GM21825 (cell line): ENCODE data around the gene TNS3.

Source experiments
- ATAC-seq: cut with Tn5 transposase; IDR thresholded peaks from one replicate; pipeline ENCODE4 v1.9.1; 2021; ENCODE audit warnings: mild to moderate bottlenecking, moderate library complexity; ENCODE audit not compliant: unreplicated experiment

Gene TNS3

DNA sequence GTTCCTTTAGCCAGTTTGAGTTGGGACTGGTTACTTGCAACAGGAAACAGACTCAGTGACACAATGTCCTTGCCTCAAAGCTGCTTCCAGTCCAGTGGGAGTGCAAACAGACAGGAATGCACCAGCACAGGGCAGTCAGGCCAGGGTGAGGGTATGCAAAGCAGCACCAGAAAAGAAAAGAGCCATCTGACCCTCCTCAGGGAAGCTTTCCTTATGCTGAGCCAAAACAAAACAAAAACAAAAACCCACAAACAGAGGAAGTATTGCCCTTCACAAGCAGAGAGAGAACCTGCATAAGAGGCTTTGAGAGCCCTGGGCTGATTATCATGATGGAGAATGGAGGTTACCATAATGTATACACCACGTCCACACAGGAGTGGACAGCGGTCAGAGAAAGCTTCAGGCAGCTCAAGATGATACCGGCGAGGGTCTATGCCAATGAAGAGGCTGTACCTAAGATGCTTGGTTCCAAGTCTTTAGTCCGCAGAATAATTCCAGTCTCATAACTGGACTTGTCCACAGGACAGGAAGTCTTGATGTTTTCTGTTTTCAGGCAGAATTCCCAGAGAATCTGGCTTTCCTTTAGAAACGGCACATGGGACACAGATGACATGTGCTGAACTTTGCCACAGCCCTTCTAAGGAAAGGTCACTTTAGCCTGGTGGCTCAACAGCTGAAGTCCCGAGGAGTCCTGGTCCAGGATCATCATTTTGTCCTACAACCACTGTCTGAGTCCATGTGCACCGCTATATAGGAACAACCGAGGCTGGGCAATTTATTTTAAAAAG is 263.3 kb downstream of the TNS3 start:
- peak; percentile 83 for ATAC-seq

DNA sequence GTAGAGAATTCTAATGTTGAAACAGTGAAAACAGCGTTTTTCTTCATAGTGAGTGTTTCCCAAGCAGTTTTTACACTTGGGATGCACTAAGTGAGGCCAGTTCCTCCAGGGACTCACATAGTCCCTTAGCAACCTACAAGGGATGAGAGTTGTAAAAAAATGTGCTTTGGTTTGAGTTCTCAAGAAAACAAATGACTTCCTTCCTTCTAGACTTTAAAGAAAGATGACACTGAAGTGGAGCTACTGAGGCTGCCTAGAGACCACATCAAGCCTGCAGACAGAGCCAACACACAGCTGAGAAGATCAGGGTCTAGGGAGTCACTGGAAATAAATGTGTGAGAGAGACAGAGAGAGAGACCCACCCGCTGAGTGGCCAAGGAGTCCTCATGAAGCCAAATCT is 264.4 kb downstream of the TNS3 start:
- no peak for ATAC-seq

DNA sequence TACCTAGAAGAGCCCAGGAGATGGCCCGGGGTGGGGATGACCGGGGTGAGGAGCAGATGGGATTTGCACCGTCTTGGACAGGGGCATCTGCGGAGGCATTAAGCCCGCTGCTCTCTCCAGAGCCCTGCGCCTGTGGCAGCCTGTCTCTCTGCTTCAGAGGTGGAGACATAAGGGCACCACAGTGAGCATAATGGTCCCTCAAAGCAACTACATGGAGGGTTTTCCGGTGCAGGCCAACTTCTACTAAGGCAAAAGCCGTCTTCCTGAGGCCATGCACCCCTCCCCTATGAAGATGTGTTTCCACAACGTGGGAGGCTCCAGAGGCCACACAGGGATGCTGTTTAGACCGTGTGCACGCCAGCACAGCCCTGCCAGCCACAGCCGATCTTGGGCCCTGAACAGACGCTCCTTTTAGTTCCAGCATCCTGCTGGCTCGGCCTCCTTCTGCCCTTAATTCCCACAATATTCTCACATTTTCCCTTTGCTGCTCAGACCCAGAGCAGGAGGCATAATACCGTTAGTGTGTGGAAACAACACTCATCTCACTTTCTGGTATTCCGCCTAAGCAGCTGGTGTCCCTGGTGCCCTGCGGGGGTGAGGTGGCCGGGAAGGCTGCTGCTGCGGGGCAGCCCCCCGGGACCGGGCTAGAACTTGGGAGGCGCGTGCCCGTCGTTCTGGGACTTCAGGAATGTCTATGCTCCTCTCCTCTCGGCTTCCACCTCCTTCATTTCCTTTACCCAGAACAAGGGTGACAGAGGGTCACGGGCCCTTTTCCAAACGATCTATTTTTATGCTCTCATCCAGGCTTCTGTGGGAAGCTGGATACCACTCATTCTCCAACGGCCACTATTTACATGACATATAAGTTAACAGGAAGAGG is 266.9 kb downstream of the TNS3 start:
- ATAC-seq = no peak

DNA sequence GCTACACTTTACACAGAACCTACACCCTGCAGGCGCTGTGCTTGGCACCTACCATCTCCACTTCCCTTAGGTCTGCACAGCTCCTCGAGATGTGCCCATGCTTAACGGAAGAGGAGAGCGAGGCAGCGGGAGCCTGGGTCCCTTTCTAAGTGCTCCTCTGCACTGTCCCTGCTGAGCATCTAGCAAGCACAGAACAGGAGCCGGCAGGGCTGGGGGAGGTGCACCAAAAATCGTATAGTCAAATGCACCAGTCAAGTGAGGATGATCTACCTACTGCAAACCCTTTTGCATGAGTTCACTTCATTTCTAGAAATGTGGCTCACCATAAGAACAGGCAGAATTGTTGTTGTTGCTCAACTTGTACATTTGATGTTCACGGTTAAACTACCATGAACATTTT is 267.7 kb downstream of the TNS3 start:
- no peak for ATAC-seq

DNA sequence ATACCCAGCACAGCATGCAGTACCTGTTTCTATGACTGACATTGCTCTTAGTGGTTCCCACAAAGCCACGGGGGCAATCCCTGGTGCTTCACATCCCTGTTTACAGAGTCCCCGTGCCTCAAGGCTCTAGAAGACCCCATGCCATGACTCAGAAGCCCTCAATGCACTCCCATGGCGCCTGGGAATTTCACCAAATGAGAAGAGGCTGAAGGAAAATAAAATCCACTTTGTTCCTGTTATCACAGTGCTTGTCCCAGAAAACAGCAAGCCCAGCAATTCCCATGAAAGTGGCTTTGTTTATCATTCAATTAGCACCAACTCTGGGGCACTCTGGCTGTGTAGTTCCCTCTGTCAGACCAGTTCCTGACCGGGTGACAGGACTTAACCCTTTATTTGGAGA is 268.3 kb downstream of the TNS3 start:
- no peak for ATAC-seq

DNA sequence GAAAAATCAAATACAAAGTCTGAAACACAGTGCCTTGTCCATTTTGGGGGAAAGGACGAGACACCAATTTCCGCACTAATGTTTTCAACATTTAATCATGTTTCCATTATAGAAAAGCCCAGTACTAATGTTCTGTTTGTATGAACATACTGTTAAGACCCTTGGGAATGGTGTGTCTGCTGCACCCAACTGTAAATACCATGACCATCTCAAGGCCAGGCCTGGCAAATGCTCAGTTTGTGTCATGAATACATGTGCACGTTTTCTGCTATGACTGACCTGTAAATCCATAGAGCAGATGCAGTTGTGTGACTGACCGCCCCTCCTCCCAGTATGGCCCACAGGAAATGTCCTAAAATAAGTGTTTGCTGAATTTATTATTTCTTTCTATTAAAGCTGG is 270.0 kb downstream of the TNS3 start:
- ATAC-seq = no peak

DNA sequence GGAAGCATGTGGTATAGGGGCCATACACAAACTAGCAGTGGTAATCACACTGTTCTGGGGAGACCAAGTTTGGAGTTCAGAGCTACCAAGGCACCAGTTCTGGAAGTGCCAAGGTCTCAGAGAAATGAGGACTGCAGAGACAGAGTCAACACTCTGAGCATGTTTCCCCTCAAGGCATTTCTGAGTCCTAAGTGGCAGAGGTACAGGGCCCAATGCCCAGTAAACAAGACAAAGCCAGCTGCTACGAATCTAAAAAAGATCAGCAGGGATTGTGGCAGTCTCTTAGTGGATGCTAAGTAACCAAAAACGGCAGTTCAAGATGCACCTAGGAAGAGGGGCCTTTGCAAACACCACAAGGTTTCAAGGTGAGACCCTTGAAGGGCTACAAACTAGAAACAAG is 271.9 kb downstream of the TNS3 start:
- no peak for ATAC-seq

DNA sequence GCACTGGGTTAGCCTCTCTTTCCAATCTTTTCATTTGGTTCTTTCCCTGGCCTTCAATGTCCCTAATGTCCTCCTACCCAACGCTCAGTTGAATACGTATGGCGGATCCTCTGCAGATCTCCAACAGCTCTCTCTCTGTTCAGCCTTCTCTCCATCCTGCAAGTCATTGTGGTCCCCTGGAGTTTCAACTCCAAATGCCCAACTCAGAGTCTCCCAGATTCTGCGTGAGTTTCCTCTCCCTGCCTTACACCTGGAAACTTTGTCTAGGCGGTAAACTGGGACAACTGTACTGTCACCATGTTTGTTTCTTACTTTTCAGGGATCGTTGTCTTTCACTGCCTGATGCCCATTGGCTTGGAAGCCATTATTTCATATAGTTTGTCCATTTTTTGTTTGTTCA is 273.1 kb downstream of the TNS3 start:
- ATAC-seq = no peak

DNA sequence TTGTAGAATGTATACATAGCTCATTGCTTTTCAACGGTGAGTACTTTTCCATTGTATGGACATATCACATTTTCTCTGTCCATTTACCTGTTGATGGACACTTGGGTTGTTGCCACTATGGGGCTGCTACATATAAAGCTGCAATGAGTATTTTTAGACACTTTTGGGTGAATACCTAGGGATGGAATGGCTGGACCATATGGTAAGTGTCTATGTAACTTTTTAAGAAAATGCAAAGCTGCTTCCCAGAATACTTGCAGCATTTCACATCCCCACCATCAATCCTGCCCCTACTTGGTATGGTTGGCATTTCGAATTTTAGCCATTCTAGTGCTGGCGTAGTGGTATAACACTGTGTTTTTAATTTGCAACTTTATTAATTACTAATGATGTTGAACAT is 274.6 kb downstream of the TNS3 start:
- ATAC-seq = no peak

DNA sequence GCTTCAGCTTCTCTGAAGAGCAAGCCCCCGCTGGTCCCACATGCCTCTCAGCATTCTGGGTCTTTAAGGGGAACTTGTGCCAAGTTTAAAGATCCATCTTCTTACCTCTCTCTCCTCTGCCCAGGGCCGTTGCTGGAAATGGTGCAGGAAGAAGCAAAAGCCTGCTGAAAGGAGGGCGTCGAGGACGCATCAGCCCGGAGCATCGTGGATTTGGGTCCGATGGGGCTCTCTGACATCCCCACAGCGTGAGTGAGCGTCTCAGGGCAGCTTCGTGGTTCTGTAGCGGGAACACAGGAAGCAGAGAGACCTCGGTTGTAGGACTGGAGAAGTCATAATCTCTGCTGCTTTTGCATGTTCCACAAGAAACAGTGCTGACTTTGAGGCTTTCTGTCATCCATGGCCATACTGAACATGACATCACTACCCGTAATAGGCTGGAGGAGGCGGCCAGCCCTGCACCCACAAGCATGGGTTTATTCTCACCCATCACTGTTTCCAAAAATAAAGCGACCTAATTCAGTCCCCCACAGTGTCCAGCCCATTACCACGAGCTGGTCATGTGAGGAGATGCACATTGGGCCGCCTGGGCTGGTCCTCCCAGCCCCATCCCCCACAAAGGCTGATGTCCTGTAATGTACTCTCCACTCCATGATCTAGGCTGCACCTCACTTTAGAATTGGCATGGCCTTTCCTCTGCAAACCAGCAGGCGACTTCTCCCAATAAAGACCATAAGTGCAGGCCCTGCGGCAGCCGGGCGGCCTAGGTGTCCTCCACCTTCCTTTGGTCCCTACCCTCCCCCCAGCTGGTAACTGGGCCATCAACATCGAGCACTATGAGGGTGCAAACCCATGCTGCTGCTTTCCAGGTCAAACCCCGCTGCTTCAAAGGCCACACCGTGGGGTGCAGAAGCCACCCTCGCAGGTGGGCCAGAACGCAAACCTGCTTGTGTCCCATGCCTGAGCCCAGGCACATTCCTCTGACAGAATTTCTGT is 276.9 kb downstream of the TNS3 start:
- ATAC-seq = no peak

DNA sequence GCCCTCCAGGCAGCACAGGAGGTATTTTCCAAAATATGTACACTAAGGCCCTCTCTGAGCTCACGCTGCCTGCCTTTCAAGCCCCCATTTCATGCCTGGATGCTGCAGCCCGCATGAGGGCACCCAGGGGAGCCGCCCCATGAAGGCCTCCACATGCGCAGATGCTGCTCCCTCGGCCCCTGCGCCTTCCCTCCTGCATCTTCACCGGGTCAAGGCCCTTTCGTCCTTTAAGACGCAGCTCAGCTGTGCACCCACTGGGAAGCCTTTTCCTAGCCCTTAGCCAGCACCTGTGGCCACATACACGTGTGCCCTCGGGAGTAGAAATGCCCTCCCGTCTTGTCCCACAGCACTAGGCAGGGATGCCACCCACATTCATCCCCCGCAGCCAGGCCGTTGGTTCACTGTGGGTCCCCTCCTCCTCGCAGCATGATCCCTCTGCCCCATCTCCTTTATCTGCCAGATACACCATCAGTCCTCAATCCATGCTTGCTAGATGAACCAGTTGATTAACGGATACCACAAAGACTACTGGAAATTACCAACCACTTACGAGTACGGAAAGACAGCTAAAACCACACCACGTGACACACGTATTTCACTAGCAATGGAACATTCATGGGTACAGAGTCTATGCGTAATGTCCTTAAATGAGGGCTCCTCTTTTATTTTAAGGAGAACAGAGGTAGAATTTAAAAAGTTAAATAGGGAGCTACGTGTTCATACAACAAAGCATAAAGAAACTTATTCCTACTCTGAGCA is 278.0 kb downstream of the TNS3 start:
- ATAC-seq = no peak

DNA sequence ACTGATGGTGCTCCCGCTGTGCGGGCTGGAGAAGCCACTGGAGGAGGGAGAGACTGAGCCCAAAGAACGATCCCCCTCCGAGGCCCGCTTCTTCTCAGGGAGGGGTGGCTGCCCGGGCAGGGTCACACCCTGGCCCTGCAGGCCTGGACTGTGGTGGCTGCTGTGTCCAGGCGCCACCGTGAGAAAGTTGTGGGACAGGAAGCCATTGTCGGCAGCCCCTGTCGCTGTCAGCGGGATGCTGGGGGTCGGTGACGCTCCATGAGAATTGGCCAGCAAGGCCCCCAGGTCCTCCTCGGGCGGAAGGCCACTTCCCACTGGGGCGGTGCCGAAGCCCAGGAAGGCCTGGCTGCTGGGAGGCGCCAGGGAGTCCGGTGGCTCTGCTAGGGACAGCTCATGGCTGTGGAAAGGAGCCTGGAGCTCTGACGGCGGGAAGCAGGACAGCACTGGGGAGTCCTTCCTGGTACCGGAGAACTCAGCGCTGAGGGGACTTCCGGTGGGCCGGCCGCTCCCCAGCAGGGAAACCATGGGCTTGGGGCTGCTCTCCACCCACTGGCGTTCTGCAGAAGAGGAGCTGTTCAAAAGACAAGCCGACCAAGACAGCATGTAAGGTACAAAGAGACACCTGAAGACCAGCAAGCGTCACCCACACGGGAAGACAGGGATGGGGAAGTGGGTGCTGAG is 278.8 kb downstream of the TNS3 start:
- no peak for ATAC-seq

DNA sequence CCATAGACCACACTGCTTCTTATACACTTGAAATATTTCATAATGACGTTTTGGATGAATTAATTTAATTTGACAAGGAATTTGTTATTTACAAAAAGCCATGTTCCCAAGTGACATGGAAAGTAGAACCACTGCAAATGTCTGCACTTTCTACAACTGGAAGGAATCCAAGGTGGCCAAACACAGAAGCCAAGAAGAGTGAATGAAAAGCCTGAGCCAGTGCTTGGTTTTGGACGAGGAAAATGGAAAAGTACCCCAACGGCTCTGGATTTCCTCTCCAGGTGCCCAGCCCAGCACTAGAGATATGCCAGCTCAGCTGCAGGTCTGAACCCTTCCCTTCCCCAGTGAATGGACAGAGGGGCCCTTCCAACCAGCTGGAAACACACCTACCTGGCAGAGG is 279.4 kb downstream of the TNS3 start:
- no peak for ATAC-seq

DNA sequence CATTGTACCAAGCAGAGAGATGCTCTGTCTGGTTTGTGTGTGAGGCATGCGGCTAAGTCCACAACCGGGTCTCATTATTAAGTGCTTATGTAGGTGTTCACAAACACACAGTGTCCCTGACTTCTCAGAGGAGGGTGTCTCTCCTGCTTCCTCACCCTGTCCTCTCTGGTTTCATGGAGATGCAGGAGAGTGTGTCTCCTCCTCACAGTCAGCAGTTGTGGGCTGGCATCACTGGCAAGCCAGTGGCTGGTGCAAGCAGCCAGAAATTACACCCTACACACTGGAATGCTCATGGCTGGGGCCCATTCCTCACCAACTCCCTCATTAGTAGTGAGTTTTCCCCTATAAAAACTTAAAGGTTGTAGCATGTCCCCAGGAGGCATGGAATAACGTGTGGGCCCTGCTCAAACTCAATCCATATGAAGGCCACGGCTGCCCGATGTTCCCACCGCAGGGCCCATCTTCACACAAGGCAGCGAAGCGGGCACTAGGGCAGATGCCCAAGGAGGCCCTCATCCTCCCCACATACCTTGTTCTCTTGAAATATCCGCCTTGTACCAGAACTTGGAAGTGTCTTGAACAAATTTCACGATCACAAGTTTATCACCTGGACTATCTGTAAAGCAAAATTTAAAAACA is 280.1 kb downstream of the TNS3 start:
- ATAC-seq = no peak

DNA sequence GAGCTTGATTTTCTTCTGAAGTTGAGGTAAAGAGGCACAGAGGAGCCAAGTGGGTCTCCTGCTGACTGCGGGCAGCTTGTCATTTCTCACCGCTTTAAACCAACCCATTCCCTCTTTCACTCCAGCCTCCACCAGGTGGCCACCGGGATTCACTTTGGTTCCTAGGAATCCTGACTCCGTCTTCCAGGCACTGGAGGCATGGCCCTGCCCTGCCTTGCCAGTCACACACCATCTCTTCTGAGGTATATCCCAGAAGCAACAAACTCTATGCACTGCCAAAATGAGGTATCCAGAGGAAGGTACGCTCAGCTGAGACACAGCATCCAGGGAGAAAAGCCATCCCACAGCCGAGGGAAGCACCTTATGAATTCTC is 280.8 kb downstream of the TNS3 start:
- no peak for ATAC-seq

DNA sequence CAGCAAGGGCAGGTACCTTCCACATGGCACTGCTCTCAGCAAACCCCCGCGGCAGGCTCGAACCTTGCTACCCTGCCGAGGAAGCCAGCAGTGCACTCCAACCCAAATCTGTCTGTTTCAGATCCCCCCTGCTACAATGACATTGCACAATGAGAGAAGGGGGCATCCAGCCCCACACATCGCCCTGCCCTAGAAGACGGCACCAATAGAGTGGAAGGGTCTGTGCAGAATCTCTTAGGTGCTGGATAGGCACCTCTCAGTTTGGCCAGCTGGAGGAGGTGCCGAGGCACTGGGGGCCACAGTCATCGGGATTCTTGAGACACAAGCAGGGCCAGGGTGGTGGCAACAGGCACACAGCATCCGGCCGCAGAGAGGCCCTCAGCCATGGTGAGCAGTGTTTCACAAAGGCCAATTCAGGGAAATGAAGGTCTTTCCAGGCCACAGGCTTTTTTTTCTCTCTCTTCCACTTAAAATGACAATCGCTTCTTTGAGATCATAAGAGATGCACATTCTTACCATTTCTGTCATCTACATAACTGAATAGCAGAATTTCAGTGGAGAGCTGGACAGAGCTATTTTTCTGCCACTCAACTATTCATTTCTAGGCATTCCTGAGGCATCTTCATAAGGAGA is 281.3 kb downstream of the TNS3 start:
- ATAC-seq = no peak

DNA sequence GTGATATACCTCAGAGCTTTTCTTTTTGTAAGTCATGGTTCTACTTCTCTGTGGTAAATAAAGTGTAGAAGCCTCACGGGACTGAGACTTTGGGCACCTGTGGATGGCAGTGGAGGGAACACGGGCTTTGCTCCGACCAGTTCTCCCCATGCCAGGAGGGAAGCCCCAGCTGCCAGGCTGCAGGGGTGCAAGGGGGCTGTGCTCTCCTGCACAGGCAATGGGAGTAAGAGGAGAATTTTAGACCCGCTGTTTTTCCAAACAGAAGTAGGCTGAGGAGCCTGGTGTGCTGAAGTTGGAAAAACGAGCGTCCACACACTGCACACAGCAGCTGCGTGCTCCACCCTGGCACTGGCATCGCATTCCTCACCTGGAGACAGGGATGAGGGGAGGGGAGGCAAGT is 282.4 kb downstream of the TNS3 start:
- ATAC-seq = no peak

DNA sequence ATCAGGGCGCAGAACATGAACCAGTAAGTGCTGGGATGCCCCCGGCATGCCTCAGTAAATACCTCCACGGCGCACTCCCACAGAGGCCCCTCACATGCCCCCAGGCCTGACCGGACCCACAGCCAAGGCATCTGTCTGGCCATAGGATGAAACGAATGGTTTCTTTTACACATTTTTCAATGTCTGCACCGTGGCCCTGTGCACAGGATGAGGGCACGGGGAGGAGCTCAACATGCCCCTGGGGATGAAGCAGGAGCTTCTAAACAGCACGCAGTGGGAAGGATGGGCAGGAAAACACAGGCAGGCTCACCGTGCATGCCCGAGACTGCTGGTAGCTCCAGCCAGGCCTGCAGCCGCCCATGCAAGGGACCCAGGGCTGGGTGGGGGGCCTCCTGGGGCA is 283.3 kb downstream of the TNS3 start:
- no peak for ATAC-seq

DNA sequence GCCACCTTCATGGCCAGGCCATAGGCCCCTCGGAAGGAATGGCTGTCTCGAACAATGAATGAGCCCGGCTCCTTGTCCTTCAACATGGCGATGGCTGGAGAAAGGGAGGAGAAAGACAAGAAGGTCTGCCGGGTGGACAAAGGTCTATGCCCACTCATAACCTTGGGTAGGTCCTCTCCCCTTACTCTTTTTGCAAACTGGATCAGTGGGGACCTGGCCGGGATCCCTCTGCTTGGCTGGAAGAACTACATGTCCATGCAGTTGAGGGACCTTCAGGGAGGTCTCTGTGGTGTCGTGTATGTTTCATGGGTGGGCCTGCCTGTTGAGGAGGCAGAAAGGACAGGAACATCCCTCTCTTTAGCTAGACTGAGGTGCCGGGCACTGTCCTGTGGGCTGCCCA is 284.8 kb downstream of the TNS3 start:
- no peak for ATAC-seq
